B cell (primary cell): ENCODE measurements around the gene UQCR11. TPM values are rescaled to one million over a fixed set of nuclear protein-coding genes. Genes with fewer than 3 reads are reported as not detected.

Source experiments
- ATAC-seq: fragments of 200-7000 bp; cut with Tn5 transposase; one replicate; pipeline ENCODE4 v1.10.0; 2021; ENCODE audit warnings: low read depth, mild to moderate bottlenecking, moderate number of reproducible peaks, moderate library complexity
- CTCF ChIA-PET: fragments of 350-600 bp; sonication (Branson Sonifier 250); formaldehyde crosslinking; loops from one replicate; lab custom pipeline; 2021; ENCODE audit warnings: antibody characterized with exemption, inconsistent platforms; lab: Charles Lee
- POLR2A ChIA-PET: fragments of 350-600 bp; sonication (Branson Sonifier 250); formaldehyde crosslinking; loops from one replicate; lab custom pipeline; 2021; ENCODE audit warnings: antibody characterized with exemption; lab: Charles Lee
- DNase-seq: peaks from one replicate; pipeline ENCODE4 v3.0.0; 2013
- H2AFZ ChIP-seq: 2 replicates; pipeline ENCODE4 v1.6.1; 2012; ENCODE audit warnings: mild to moderate bottlenecking, low read depth, low read length; ENCODE audit not compliant: insufficient read depth, poor library complexity, severe bottlenecking
- H3K27ac ChIP-seq, 2 donors: 1 replicate in 1 of 2; 2 replicates in 1 of 2; pipeline ENCODE4 v1.5.1; 2012 to 2013; ENCODE audit warnings: low read length in 2 of 2, mild to moderate bottlenecking in 2 of 2, moderate library complexity in 1 of 2
- H3K27me3 ChIP-seq, 4 experiments: fragments of 200-600 bp in 1 of 4; sonication (generic) in 1 of 4; replicated peaks in 1 of 4; 1 replicate in 2 of 4; 2 replicates in 2 of 4; pipeline versions ENCODE4 v1.6.1 to v1.7.0; 2013 to 2016; ENCODE audit warnings: low read length in 3 of 4, mild to moderate bottlenecking in 2 of 4, mixed read lengths in 1 of 4, moderate library complexity in 1 of 4; ENCODE audit not compliant: insufficient read depth in 4 of 4, control insufficient read depth in 3 of 4; ENCODE audit errors: control extremely low read depth in 1 of 4
- H3K36me3 ChIP-seq, 2 experiments: replicated peaks in 1 of 2; 1 replicate in 1 of 2; 2 replicates in 1 of 2; pipeline versions ENCODE4 v1.6.1 to v1.7.1; 2013; ENCODE audit warnings: low read length in 1 of 2; ENCODE audit not compliant: insufficient read depth in 2 of 2, control insufficient read depth in 1 of 2; ENCODE audit errors: control extremely low read depth in 1 of 2, extremely low read depth in 1 of 2
- H3K4me1 ChIP-seq, 2 donors: fragments of 200-600 bp in 1 of 2; sonication (generic) in 1 of 2; 1 replicate in 1 of 2; 2 replicates in 1 of 2; pipeline versions ENCODE4 v1.5.1 to v1.6.1; 2013 to 2017; ENCODE audit warnings: low read length in 2 of 2; ENCODE audit not compliant: control insufficient read depth in 2 of 2, insufficient read depth in 2 of 2
- H3K4me2 ChIP-seq: replicated peaks from 2 replicates; pipeline ENCODE3; 2012; ENCODE audit warnings: mild to moderate bottlenecking, low read depth, low read length; ENCODE audit not compliant: poor library complexity, severe bottlenecking
- H3K4me3 ChIP-seq, 5 experiments: fragments of 200-600 bp in 1 of 5; sonication (generic) in 1 of 5; 1 replicate in 3 of 5; 2 replicates in 2 of 5; pipeline versions ENCODE4 v1.5.1 to v1.7.0; 2011 to 2016; ENCODE audit warnings: low read length in 4 of 5, mild to moderate bottlenecking in 4 of 5, low read depth in 2 of 5, control low read depth in 1 of 5, moderate library complexity in 1 of 5; ENCODE audit not compliant: insufficient read depth in 1 of 5; ENCODE audit errors: control extremely low read depth in 1 of 5, extremely low read depth in 1 of 5
- H3K79me2 ChIP-seq: fragments of 200-600 bp; sonication (generic); one replicate; pipeline ENCODE4 v1.6.0; 2016; ENCODE audit warnings: low read length; ENCODE audit not compliant: control insufficient read depth, insufficient read depth
- H3K9ac ChIP-seq: fragments of 200-600 bp; sonication (generic); 2 replicates; pipeline ENCODE4 v1.6.1; 2017; ENCODE audit warnings: mild to moderate bottlenecking, low read length, moderate library complexity
- H3K9me3 ChIP-seq, 3 donors: one replicate each; pipeline versions ENCODE4 v1.6.1 to v1.7.1; 2013; ENCODE audit warnings: low read length in 2 of 3; ENCODE audit not compliant: control insufficient read depth in 2 of 3, insufficient read depth in 1 of 3; ENCODE audit errors: control extremely low read depth in 1 of 3
- H4K20me1 ChIP-seq: 2 replicates; pipeline ENCODE4 v1.6.0; 2012; ENCODE audit warnings: mild to moderate bottlenecking, low read length; ENCODE audit not compliant: insufficient read depth, control insufficient read depth, poor library complexity, severe bottlenecking
- H3K27ac Mint-ChIP-seq: one replicate; pipeline ENCODE4 v1.8.0; 2021; ENCODE audit warnings: mixed read lengths
- H3K27me3 Mint-ChIP-seq: one replicate; pipeline ENCODE4 v1.8.0; 2021; ENCODE audit warnings: mixed read lengths
- H3K4me1 Mint-ChIP-seq: one replicate; pipeline ENCODE4 v1.8.0; 2021; ENCODE audit warnings: mixed read lengths
- H3K4me3 Mint-ChIP-seq: one replicate; pipeline ENCODE4 v1.8.0; 2021; ENCODE audit warnings: mixed read lengths
- H3K9me3 Mint-ChIP-seq: one replicate; pipeline ENCODE4 v1.8.0; 2022; ENCODE audit warnings: mixed read lengths; ENCODE audit not compliant: insufficient read depth
- EZH2 ChIP-seq: IDR thresholded peaks from 2 replicates; pipeline ENCODE4 v1.6.1; 2012; ENCODE audit warnings: borderline replicate concordance, low read depth, mild to moderate bottlenecking, moderate library complexity, low read length; ENCODE audit not compliant: insufficient read depth, poor library complexity, severe bottlenecking
- WGBS: methylation state at CpG from one replicate; pipeline ENCODE4 v1.1.5; 2013; ENCODE audit warnings: missing lambda C conversion rate; ENCODE audit not compliant: insufficient coverage; 5-methylcytosine and 5-hydroxymethylcytosine counted together
- intact Hi-C: fragments of 100-400 bp; cut with micrococcal nuclease; formaldehyde crosslinking; loops from one replicate; pipeline ENCODE4 v1.10.0; 2022
- polyA plus RNA-seq: library from polyadenylated mRNA; depleted of rRNA; stranded (reverse); fragments of >200 nt; gene quantifications from 2 replicates; pipeline ENCODE4 v1.2.3, GENCODE V29; 2012
- total RNA-seq, 2 donors: library from RNA; stranded (reverse); fragments of 120-200 nt in 1 of 2; gene quantifications; 1 replicate in 1 of 2; 2 replicates in 1 of 2; pipeline versions ENCODE4 v1.2.3 to v1.2.4, GENCODE V29; 2013 to 2022
- TF ChIP-seq, protein P1 (sequence below): fragments of 200-600 bp; IDR thresholded peaks from one replicate; pipeline ENCODE4 v1.8.0; 2022; ENCODE audit warnings: antibody characterized with exemption, mild to moderate bottlenecking

UQCR11 gene
- total and polyA plus RNA-seq, 2 donors (not counting 1 experiment from before 2014, with no cell fraction given), result 59.5 to 66.8 TPM

DNA sequence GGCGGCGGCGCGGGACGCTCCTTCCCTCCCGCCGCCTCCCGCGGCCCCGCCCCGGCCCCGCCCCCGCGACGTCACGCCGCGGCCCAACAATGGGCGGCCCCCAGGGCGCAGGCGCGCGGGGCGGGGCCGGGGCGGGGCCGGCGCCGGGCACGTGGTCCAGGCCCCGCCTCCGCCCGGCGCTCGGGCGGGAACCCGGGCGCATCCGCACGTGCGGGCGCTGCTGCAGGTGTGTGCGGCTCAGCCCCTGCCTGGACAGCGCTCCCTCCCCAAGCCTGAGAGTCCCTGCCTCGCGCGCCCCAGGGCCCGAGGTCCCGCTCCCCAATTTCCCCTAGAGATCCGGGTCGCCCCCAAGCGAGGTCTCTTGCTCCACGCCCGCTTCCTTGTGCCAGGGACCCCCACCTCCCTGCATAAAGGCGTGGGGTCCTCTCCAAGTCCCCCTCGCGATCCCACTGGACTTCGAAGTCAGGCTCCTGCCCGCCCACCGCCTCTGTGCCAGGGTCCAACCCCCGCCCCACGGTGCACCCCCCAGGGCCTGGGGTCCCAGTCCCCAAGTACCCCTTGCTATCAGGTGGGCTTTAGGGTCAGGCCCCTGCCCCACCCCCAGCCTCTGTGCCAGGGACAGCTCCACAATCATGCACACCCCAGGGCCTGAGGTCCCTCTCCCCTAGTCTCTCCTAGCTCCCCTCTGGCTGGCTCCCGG lies 36.8 kb downstream of the UQCR11 start, which contains the start of gene MEX3D:
Gene MEX3D (minus strand): TSS at position 6 of the 700 bp plus-strand sequence. CDS start 267 bp downstream, outside the sequence.
- ATAC-seq, result peak; percentile 94
- H3K4me3 Mint-ChIP-seq, result peak within 1 kb of the TSS; percentile 66
- Histone ChIP-seq H3K27ac (no peak within 1 kb of the TSS), H4K20me1 (peaks cover 5% of the 10 kb centered on the region), H3K4me1 (peaks cover 11 to 13% of the 10 kb centered on the region in 2 donors), H3K9me3 (no peaks in the 10 kb centered on the region), H3K27me3 (peaks cover 0 to 18% (median 0%) of the 10 kb centered on the region in 4 experiments), H3K79me2 (peaks cover 3% of the 10 kb centered on the region), H3K4me2 (peak within 1 kb of the TSS; percentile 85), H3K36me3 (no peaks in the 10 kb centered on the region), H3K4me3 (peak within 1 kb of the TSS in 3 of 5 experiments; percentile 29 to 56 (median 38)), H2AFZ (peak within 1 kb of the TSS; percentile 62), H3K9ac (peak within 1 kb of the TSS; percentile 29)
- ChIA-PET CTCF (interaction anchor here (0.7 kb wide), 2 partner anchors 166 to 907 kb away, joined by 3 to 4 read pairs; partner anchors contain the start of gene GADD45B), POLR2A (no interaction called here)
- TF ChIP-seq EZH2, result no peak
- TF ChIP-seq, protein P1, sequence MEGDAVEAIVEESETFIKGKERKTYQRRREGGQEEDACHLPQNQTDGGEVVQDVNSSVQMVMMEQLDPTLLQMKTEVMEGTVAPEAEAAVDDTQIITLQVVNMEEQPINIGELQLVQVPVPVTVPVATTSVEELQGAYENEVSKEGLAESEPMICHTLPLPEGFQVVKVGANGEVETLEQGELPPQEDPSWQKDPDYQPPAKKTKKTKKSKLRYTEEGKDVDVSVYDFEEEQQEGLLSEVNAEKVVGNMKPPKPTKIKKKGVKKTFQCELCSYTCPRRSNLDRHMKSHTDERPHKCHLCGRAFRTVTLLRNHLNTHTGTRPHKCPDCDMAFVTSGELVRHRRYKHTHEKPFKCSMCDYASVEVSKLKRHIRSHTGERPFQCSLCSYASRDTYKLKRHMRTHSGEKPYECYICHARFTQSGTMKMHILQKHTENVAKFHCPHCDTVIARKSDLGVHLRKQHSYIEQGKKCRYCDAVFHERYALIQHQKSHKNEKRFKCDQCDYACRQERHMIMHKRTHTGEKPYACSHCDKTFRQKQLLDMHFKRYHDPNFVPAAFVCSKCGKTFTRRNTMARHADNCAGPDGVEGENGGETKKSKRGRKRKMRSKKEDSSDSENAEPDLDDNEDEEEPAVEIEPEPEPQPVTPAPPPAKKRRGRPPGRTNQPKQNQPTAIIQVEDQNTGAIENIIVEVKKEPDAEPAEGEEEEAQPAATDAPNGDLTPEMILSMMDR, result no peak
- no peaks in the 10 kb centered on the region for H3K9me3 Mint-ChIP-seq
- WGBS, result 8% methylated on average over 63 of the region's 63 CpGs
- intact Hi-C loops, result loop anchor here (1.0 kb wide), 4 partner anchors 24 to 244 kb away; partner anchors contain the start of genes ATP8B3, MBD3 and PCSK4
- peak; percentile 90 for DNase-seq
- peaks cover 3% of the 10 kb centered on the region for H3K27me3 Mint-ChIP-seq
- H3K27ac Mint-ChIP-seq, result peak within 1 kb of the TSS; percentile 41
- H3K4me1 Mint-ChIP-seq, result peaks cover 2% of the 10 kb centered on the region

- peaks cover 0 to 18% (median 0%) of the 10 kb centered on the region in 4 experiments for H3K27me3 ChIP-seq
- H3K9ac ChIP-seq, result no peak overlapping the region
Measured at GRCh38 chr19:1567848-1568227, 37.4 kb downstream of the UQCR11 start.

More at GRCh38 chr19:1567848-1568227, 37.4 kb downstream of the UQCR11 start:
- Mint-ChIP-seq H3K4me1 (peaks cover 2% of the 10 kb centered on the region), H3K9me3 (no peaks in the 10 kb centered on the region), H3K27me3 (peaks cover 3% of the 10 kb centered on the region), H3K27ac (no peak overlapping the region), H3K4me3 (no peak overlapping the region)
- Histone ChIP-seq H3K27ac (no peak overlapping the region), H3K36me3 (no peaks in the 10 kb centered on the region), H3K79me2 (peaks cover 3% of the 10 kb centered on the region), H3K4me3 (no peak overlapping the region), H3K4me1 (peaks cover 11 to 13% of the 10 kb centered on the region in 2 donors), H4K20me1 (peaks cover 5% of the 10 kb centered on the region), H3K9me3 (no peaks in the 10 kb centered on the region), H3K4me2 (peak overlapping the region; percentile 85), H2AFZ (no peak overlapping the region)
- no peak for TF ChIP-seq EZH2
- TF ChIP-seq, protein P1, result no peak
- ChIA-PET POLR2A (no interaction called here), CTCF (no interaction called here)
- intact Hi-C loops, result loop anchor here (1.0 kb wide), 4 partner anchors 24 to 244 kb away; partner anchors contain the start of genes ATP8B3, MBD3 and PCSK4
- WGBS, result under 1% methylated on average over 70 of the region's 73 CpGs
- ATAC-seq, result peak; percentile 44
- no peak for DNase-seq
